OCI-LY3 (cell line): ENCODE data around the gene PROSER1.
"Not testable (repeated sequence)": the region's sequence is repeated elsewhere in the genome, so short reads cannot be mapped to it uniquely, and the experiment has no call there.

Experiments
- H2AFZ ChIP-seq: fragments of 200-600, 300-600 bp; shearing (Covaris generic); 2 replicates; pipeline ENCODE4 v1.6.0; 2014; ENCODE audit warnings: antibody characterized with exemption, low read depth, low read length
- H3K27ac ChIP-seq: fragments of 200-600, 300-600 bp; sonication (generic); 2 replicates; pipeline ENCODE4 v1.5.1; 2014; ENCODE audit warnings: mild to moderate bottlenecking, low read length, moderate library complexity, mixed read lengths
- H3K27me3 ChIP-seq: fragments of 200-600, 300-600 bp; sonication (generic); 2 replicates; pipeline ENCODE4 v1.6.1; 2014; ENCODE audit warnings: low read depth, low read length, mixed read lengths
- H3K36me3 ChIP-seq: fragments of 200-600, 300-600 bp; sonication (generic); replicated peaks from 2 replicates; pipeline ENCODE3; 2014; ENCODE audit warnings: low read depth, low read length, mixed read lengths
- H3K4me1 ChIP-seq: fragments of 300-600, 200-600 bp; sonication (generic); 2 replicates; pipeline ENCODE4 v1.6.1; 2014; ENCODE audit warnings: low read length, mixed read lengths
- H3K4me2 ChIP-seq: fragments of 200-600, 300-600 bp; sonication (generic); 2 replicates; pipeline ENCODE4 v1.6.1; 2014; ENCODE audit warnings: low read length, mixed read lengths
- H3K4me3 ChIP-seq: fragments of 300-600, 200-600 bp; sonication (generic); 2 replicates; pipeline ENCODE4 v1.5.1; 2014; ENCODE audit warnings: antibody characterized with exemption, mild to moderate bottlenecking, low read length, moderate library complexity
- H3K79me2 ChIP-seq: fragments of 300-600, 200-600 bp; shearing (Covaris generic); 2 replicates; pipeline ENCODE4 v1.6.1; 2014; ENCODE audit warnings: mild to moderate bottlenecking, low read length, mixed read lengths
- H3K9ac ChIP-seq: fragments of 300-600, 200-600 bp; shearing (Covaris generic); 2 replicates; pipeline ENCODE4 v1.6.0; 2014; ENCODE audit warnings: mild to moderate bottlenecking, low read length, moderate library complexity
- H3K9me3 ChIP-seq: fragments of 200-600, 300-600 bp; shearing (Covaris generic); 2 replicates; pipeline ENCODE4 v1.6.1; 2014; ENCODE audit warnings: low read length, mixed read lengths; ENCODE audit not compliant: insufficient read depth
- H4K20me1 ChIP-seq: fragments of 200-600, 300-600 bp; sonication (generic); 2 replicates; pipeline ENCODE4 v1.6.1; 2016; ENCODE audit warnings: low read length, mixed read lengths; ENCODE audit not compliant: insufficient read depth
- CTCF ChIP-seq: fragments of 200-600, 300-600 bp; sonication (generic); IDR thresholded peaks from 2 replicates; pipeline ENCODE4 v1.5.1; 2014; ENCODE audit warnings: antibody characterized with exemption, low read length, low read depth
- EZH2phosphoT487 ChIP-seq: fragments of 200-600 bp; shearing (Covaris generic); IDR thresholded peaks from 2 replicates; pipeline ENCODE4 v1.6.1; 2018; ENCODE audit warnings: antibody characterized with exemption, mixed run types, low read depth

Gene PROSER1

GRCh38 chr13:39037880-39038568, at the start of gene PROSER1, which contains the start of gene NHLRC3:
Gene PROSER1 (minus strand): TSS chr13:39038089. CDS start chr13:39037242, 847 bp downstream.
Gene NHLRC3 (plus strand): TSS chr13:39038456. CDS start chr13:39038640, 184 bp downstream.
- Histone ChIP-seq H3K4me2 (peak within 1 kb of the TSS; percentile 84), H3K27ac (peak within 1 kb of the TSS; percentile 84), H2AFZ (peak within 1 kb of the TSS; percentile 97), H3K9me3 (no peaks in the 10 kb centered on the region), H3K27me3 (no peaks in the 10 kb centered on the region), H3K4me1 (peaks cover 27% of the 10 kb centered on the region), H3K9ac (peak within 1 kb of the TSS; percentile 96), H3K4me3 (peak within 1 kb of the TSS; percentile 95), H3K79me2 (peaks cover 66% of the 10 kb centered on the region), H4K20me1 (peaks cover 18% of the 10 kb centered on the region), H3K36me3 (peaks cover 15% of the 10 kb centered on the region)
- no peak for TF ChIP-seq CTCF
- TF ChIP-seq EZH2phosphoT487: no peak

- H3K79me2 ChIP-seq, H4K20me1 ChIP-seq, H3K4me2 ChIP-seq, H3K9ac ChIP-seq, H3K36me3 ChIP-seq, H3K9me3 ChIP-seq, H3K27me3 ChIP-seq, H3K27ac ChIP-seq, H3K4me1 ChIP-seq, H3K4me3 ChIP-seq, H2AFZ ChIP-seq: not testable (repeated sequence)
Observed at GRCh38 chr13:39086251-39086945, 48.5 kb upstream of the PROSER1 start.

DNA sequence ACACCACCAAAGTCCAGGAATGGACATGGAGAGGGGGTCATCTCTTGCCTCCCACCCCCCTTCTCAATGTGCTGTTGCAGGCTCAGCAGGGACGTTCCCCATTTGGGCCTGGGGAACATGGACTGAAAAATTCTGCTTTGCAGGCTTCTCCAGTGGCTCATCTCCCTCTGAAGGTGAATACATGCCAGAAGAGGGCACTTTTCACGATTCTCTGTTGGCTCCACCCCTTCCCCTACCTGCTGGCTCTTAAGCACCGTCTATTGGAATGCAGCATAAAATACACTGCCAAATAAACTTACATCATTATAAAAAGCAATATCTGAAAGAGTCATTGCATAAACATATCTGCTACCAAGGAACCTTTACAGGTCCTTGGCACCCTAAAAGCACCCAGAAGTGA, 36.1 kb upstream of the PROSER1 start:
- no peak overlapping the region for H3K9ac ChIP-seq
- no peaks in the 10 kb centered on the region for H3K4me1 ChIP-seq
- TF ChIP-seq CTCF (no peak), EZH2phosphoT487 (no peak)
- no peak overlapping the region for H3K4me3 ChIP-seq
- H3K36me3 ChIP-seq: peaks cover 2% of the 10 kb centered on the region
- no peaks in the 10 kb centered on the region for H3K9me3 ChIP-seq
- H3K27me3 ChIP-seq: 0 out of 2 replicates have a peak, but pooled peaks cover 8% of the 10 kb centered on the region
- H3K79me2 ChIP-seq: no peaks in the 10 kb centered on the region
- no peaks in the 10 kb centered on the region for H4K20me1 ChIP-seq
- H3K27ac ChIP-seq: no peak overlapping the region
- H3K4me2 ChIP-seq: no peak overlapping the region
- no peak overlapping the region for H2AFZ ChIP-seq

DNA sequence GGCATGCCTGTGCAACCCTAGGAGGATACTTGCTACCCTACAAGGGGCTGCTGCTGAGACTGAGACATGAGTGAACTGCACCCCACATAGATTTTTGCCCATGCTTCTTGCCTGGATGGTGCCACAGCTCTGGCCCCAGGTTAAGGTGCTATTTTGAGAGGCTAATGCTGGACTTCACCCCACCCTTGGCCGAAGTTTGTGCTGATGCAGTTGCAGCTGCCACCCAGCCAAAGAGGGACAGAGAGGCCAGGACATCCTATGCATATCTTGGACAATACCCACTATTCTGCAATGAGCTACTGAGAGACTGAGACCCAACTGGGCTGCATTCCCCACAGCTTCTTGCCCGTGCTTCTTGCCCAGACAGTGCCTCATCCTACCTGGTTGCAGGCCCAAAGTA, 35.0 kb upstream of the PROSER1 start:
- Histone ChIP-seq H3K4me3 (no peak overlapping the region), H3K36me3 (peaks cover 2% of the 10 kb centered on the region)

More for the DNA sequence above, 35.0 kb upstream of the PROSER1 start:
- Histone ChIP-seq H3K27ac (no peak overlapping the region), H3K4me1 (no peaks in the 10 kb centered on the region), H3K9ac (no peak overlapping the region), H3K4me2 (no peak overlapping the region), H3K27me3 (0 out of 2 replicates have a peak, but pooled peaks cover 8% of the 10 kb centered on the region), H4K20me1 (no peaks in the 10 kb centered on the region), H3K9me3 (no peaks in the 10 kb centered on the region), H2AFZ (no peak overlapping the region), H3K79me2 (no peaks in the 10 kb centered on the region)
- TF ChIP-seq CTCF: no peak
- TF ChIP-seq EZH2phosphoT487: no peak
